A204.1 (cell line): ENCODE data around the gene AAK1.
"Not testable (repeated sequence)": the region's sequence is repeated elsewhere in the genome, so short reads cannot be mapped to it uniquely, and the experiment has no call there.

ENCODE experiments used
- FAIRE-seq: peaks from 2 replicates; lab custom pipeline; 2012; peaks lifted over from hg19 to GRCh38; lab: Jason Lieb, UNC

The AAK1 gene

GRCh38 chr2:69659941-69660483 lies 16.5 kb upstream of the AAK1 start:
- FAIRE-seq: no peak

- FAIRE-seq: no peak
Observed at GRCh38 chr2:69659349-69659748, 15.8 kb upstream of the AAK1 start.

- no peak for FAIRE-seq
Observed at GRCh38 chr2:69652206-69652605, 8.7 kb upstream of the AAK1 start.

GRCh38 chr2:69647196-69647595 lies 3.7 kb upstream of the AAK1 start:
- not testable (repeated sequence) for FAIRE-seq

- no peak for FAIRE-seq
Observed at GRCh38 chr2:69646714-69647113, 3.2 kb upstream of the AAK1 start.

- no peak for FAIRE-seq
Observed at GRCh38 chr2:69645921-69646320, 2.4 kb upstream of the AAK1 start.

GRCh38 chr2:69645031-69645431 lies 1.5 kb upstream of the AAK1 start:
- no peak for FAIRE-seq

- no peak for FAIRE-seq
Observed at GRCh38 chr2:69644506-69644979, 1.0 kb upstream of the AAK1 start.

GRCh38 chr2:69642709-69643601 lies 584 bp downstream of the AAK1 start:
- FAIRE-seq: no peak

- FAIRE-seq: no peak
Observed at GRCh38 chr2:69641887-69642708, 1.4 kb downstream of the AAK1 start.

- no peak for FAIRE-seq
Observed at GRCh38 chr2:69641471-69641870, 2.1 kb downstream of the AAK1 start.

- FAIRE-seq: no peak
Observed at GRCh38 chr2:69639266-69639665, 4.3 kb downstream of the AAK1 start.

GRCh38 chr2:69638630-69639029 lies 4.9 kb downstream of the AAK1 start:
- no peak for FAIRE-seq

GRCh38 chr2:69637923-69638322 lies 5.6 kb downstream of the AAK1 start:
- FAIRE-seq: no peak

- FAIRE-seq: no peak
Observed at GRCh38 chr2:69636395-69636794, 7.1 kb downstream of the AAK1 start.

- no peak for FAIRE-seq
Observed at GRCh38 chr2:69635432-69635831, 8.1 kb downstream of the AAK1 start.

GRCh38 chr2:69634196-69634821 lies 9.2 kb downstream of the AAK1 start:
- FAIRE-seq: no peak

- no peak for FAIRE-seq
Observed at GRCh38 chr2:69631402-69631801, 12.1 kb downstream of the AAK1 start.

- no peak for FAIRE-seq
Observed at GRCh38 chr2:69629921-69630608, 13.5 kb downstream of the AAK1 start.

GRCh38 chr2:69628325-69629021 lies 15.1 kb downstream of the AAK1 start:
- FAIRE-seq: no peak
